ENCODE data around the gene PLEKHO2. TPM values are rescaled to one million over a fixed set of nuclear protein-coding genes. Genes with fewer than 3 reads are reported as not detected.

Gene PLEKHO2
- total and polyA plus RNA-seq, 10 of the 15 experiments (the other 5 are each of a cell fraction or from before 2014, with no cell fraction given): 1.4 to 25.6 (median 20.5) TPM

DNA sequence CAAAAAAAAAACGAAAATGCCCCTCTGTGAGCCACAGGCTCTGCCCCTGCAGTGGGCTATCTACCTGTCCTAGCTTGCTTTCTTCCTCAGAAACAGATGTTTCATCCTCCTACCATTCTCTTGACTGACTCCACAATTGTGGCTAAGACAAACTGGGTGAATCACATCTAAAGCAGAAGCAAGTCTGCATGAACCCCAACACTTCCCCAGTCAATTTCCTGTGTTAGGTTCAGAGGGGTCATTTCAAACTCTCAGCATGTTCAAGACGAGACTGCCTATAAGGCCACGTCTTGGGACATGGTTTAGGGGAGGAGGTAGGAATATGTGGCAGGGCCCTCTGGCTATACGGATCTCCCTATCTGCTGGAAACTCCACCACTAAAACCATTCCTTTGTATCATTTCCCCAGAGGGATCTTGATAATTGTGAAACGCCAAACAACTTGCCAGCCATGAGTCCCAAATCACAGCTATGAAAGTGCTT, 41.4 kb downstream of the PLEKHO2 start (continued):
- TF ChIP-seq ZNF592 (IDR thresholded peaks at IDR 0.05): no peak
- no peak for TF ChIP-seq MEF2A (IDR thresholded peaks at IDR 0.05; ENCODE audit: insufficient read depth, low read depth, low read length)
- TF ChIP-seq SPI1 (IDR thresholded peaks at IDR 0.05; ENCODE audit: borderline replicate concordance, insufficient read depth, low read depth, low read length): peak; percentile 77
- TF ChIP-seq TARDBP (IDR thresholded peaks at IDR 0.05; ENCODE audit: borderline replicate concordance): no peak
- no peak for TF ChIP-seq SUZ12 (IDR thresholded peaks at IDR 0.05; ENCODE audit: unreplicated experiment)
- TF ChIP-seq KAT2A (conservative IDR thresholded peaks at IDR 0.05; ENCODE audit: control insufficient read depth, low read depth, low read length): no peak
- TF ChIP-seq YBX1 (IDR thresholded peaks at IDR 0.05): no peak
- TF ChIP-seq MYB (IDR thresholded peaks at IDR 0.05; ENCODE audit: borderline replicate concordance, low read depth, low read length): no peak
- TF ChIP-seq POLR2A (IDR thresholded peaks at IDR 0.05; ENCODE audit: low read depth, low read length): peak; percentile 29; the same call in 1 of the 2 replicates
- no peak for TF ChIP-seq BCL3 (IDR thresholded peaks at IDR 0.05; ENCODE audit: borderline replicate concordance, insufficient read depth, low read depth, low read length, poor library complexity, severe bottlenecking)
- TF ChIP-seq NBN (IDR thresholded peaks at IDR 0.05): peak; percentile 88
- TF ChIP-seq IRF5 (IDR thresholded peaks at IDR 0.05; ENCODE audit: borderline replicate concordance): no peak
- peak; percentile 48; the same call in 1 of the 2 replicates for TF ChIP-seq BCL11A (IDR thresholded peaks at IDR 0.05; ENCODE audit: low read depth, low read length)
- TF ChIP-seq, protein P1, sequence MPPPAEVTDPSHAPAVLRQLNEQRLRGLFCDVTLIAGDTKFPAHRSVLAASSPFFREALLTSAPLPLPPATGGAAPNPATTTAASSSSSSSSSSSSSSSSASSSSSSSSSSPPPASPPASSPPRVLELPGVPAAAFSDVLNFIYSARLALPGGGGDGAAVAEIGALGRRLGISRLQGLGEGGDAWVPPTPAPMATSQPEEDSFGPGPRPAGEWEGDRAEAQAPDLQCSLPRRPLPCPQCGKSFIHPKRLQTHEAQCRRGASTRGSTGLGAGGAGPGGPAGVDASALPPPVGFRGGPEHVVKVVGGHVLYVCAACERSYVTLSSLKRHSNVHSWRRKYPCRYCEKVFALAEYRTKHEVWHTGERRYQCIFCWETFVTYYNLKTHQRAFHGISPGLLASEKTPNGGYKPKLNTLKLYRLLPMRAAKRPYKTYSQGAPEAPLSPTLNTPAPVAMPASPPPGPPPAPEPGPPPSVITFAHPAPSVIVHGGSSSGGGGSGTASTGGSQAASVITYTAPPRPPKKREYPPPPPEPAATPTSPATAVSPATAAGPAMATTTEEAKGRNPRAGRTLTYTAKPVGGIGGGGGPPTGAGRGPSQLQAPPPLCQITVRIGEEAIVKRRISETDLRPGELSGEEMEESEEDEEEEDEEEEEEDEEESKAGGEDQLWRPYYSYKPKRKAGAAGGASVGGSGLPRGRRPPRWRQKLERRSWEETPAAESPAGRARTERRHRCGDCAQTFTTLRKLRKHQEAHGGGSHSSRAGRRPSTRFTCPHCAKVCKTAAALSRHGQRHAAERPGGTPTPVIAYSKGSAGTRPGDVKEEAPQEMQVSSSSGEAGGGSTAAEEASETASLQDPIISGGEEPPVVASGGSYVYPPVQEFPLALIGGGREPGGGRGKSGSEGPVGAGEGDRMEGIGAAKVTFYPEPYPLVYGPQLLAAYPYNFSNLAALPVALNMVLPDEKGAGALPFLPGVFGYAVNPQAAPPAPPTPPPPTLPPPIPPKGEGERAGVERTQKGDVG (CRISPR knock-in tag; IDR thresholded peaks at IDR 0.05): no peak
- no peak for TF ChIP-seq CREB1 (IDR thresholded peaks at IDR 0.05; ENCODE audit: low read depth)
- TF ChIP-seq FOXK2 (IDR thresholded peaks at IDR 0.05): no peak
- no peak for TF ChIP-seq LARP7 (IDR thresholded peaks at IDR 0.05)
- TF ChIP-seq NFIC (IDR thresholded peaks at IDR 0.05; ENCODE audit: low read depth, low read length): peak; percentile 53; the same call in 1 of the 2 replicates
- no peak for TF ChIP-seq JUND (IDR thresholded peaks at IDR 0.05; ENCODE audit: low read depth, low read length)
- no peak for TF ChIP-seq MYC (IDR thresholded peaks at IDR 0.05; ENCODE audit: insufficient read depth, insufficient read length, insufficient replicate concordance, low read length, severe bottlenecking)
- no peak for TF ChIP-seq YY1 (IDR thresholded peaks at IDR 0.05; ENCODE audit: low read depth, low read length)
